Naive thymus-derived CD8-positive, alpha-beta T cell (primary cell): ENCODE results near the gene TEX261. TPM values are rescaled to one million over a fixed set of nuclear protein-coding genes. Genes with fewer than 3 reads are reported as not detected.

ENCODE experiments used
- ATAC-seq, 2 donors: fragments of 150-1000 bp; cut with Tn5 transposase in 1 of 2; sonication (Bioruptor Pico), chemical (Tn5 transposase) in 1 of 2; 1 replicate in 1 of 2; 2 replicates in 1 of 2; pipeline ENCODE4 v1.10.0; 2021; ENCODE audit warnings: mild to moderate bottlenecking in 2 of 2, moderate library complexity in 2 of 2
- POLR2A ChIA-PET: fragments of 350-600 bp; sonication (Branson Sonifier 250); formaldehyde crosslinking; loops from one replicate; lab custom pipeline; 2021; ENCODE audit warnings: antibody characterized with exemption; lab: Charles Lee
- DNase-seq, 10 donors: peaks; one replicate each; pipeline versions ENCODE4 v3.0.0 to v3.0.0-alpha.2; 2020 to 2022
- H3K27ac Mint-ChIP-seq, 10 donors: one replicate each; pipeline ENCODE4 v1.8.0; 2020 to 2022; ENCODE audit warnings: mild to moderate bottlenecking in 10 of 10, mixed read lengths in 10 of 10, moderate library complexity in 4 of 10, inconsistent platforms in 1 of 10
- H3K27me3 Mint-ChIP-seq, 5 donors: one replicate each; pipeline ENCODE4 v1.8.0; 2021 to 2022; ENCODE audit warnings: mixed read lengths in 5 of 5
- H3K36me3 Mint-ChIP-seq, 3 donors: one replicate each; pipeline ENCODE4 v1.8.0; 2020 to 2022; ENCODE audit warnings: mixed read lengths in 3 of 3, mild to moderate bottlenecking in 2 of 3, inconsistent platforms in 1 of 3
- H3K4me1 Mint-ChIP-seq, 4 donors: one replicate each; pipeline ENCODE4 v1.8.0; 2021 to 2022; ENCODE audit warnings: mixed read lengths in 4 of 4
- H3K4me3 Mint-ChIP-seq, 10 donors: one replicate each; pipeline ENCODE4 v1.8.0; 2020 to 2022; ENCODE audit warnings: mild to moderate bottlenecking in 10 of 10, mixed read lengths in 10 of 10, moderate library complexity in 6 of 10, inconsistent platforms in 1 of 10
- H3K9me3 Mint-ChIP-seq, 9 donors: one replicate each; pipeline ENCODE4 v1.8.0; 2020 to 2022; ENCODE audit warnings: mixed read lengths in 9 of 9, mild to moderate bottlenecking in 3 of 9, inconsistent platforms in 1 of 9, moderate library complexity in 1 of 9
- polyA plus RNA-seq, 3 donors: library from polyadenylated mRNA; unstranded; fragments of 300-500 nt; fragmentation: Illumina TruSeq; gene quantifications; one replicate each; pipeline ENCODE4 v1.2.3, GENCODE V29; 2021
- total RNA-seq, 8 experiments: library from RNA in 2 of 8; stranded (reverse) in 2 of 8; gene quantifications; one replicate each; pipeline ENCODE4 v1.2.3 and lab custom pipeline; 2021 to 2026

TEX261 gene
- total and polyA plus RNA-seq, 5 experiments from 2014 or later = 33.7 to 63.1 (median 40.6) TPM

- H3K36me3 Mint-ChIP-seq = peaks cover 0 to 25% (median 4%) of the 10 kb centered on the region in 3 donors
- H3K4me1 Mint-ChIP-seq = peaks cover 20 to 39% (median 36%) of the 10 kb centered on the region in 4 donors
- ATAC-seq (peak; percentile 62 to 66), DNase-seq (peak; percentile 33 to 83 (median 58))
- H3K27ac Mint-ChIP-seq = peak overlapping the region in 9 of 10 donors; percentile 82 to 96 (median 90)
- no peaks in the 10 kb centered on the region for H3K9me3 Mint-ChIP-seq
- POLR2A ChIA-PET = no interaction called here
- peak overlapping the region; percentile 91 to 98 (median 94) for H3K4me3 Mint-ChIP-seq
- H3K27me3 Mint-ChIP-seq = no peaks in the 10 kb centered on the region
Observed at GRCh38 chr2:70995426-70995729, 705 bp upstream of the TEX261 start.

- Mint-ChIP-seq H3K27ac (peak overlapping the region; percentile 83 to 98 (median 94)), H3K4me1 (peaks cover 20 to 37% (median 36%) of the 10 kb centered on the region in 4 donors), H3K36me3 (peaks cover 0 to 36% (median 4%) of the 10 kb centered on the region in 3 donors), H3K27me3 (no peaks in the 10 kb centered on the region), H3K4me3 (peak overlapping the region; percentile 87 to 98 (median 96)), H3K9me3 (no peaks in the 10 kb centered on the region)
- peak in 2 of 10 donors; percentile 9 to 29 for DNase-seq
- ATAC-seq = peak; percentile 11 to 23
- POLR2A ChIA-PET = interaction anchor here (1.2 to 1.7 kb wide), 3 partner anchors 10 to 74 kb away, joined by 4 to 6 read pairs (median 4); partner anchors contain the start of gene NAGK
Observed at GRCh38 chr2:70994009-70994698, 519 bp downstream of the TEX261 start.

- Mint-ChIP-seq H3K4me3 (peak overlapping the region; percentile 87 to 98 (median 96)), H3K4me1 (peaks cover 20 to 37% (median 36%) of the 10 kb centered on the region in 4 donors), H3K36me3 (peaks cover 0 to 46% (median 6%) of the 10 kb centered on the region in 3 donors), H3K27me3 (no peaks in the 10 kb centered on the region), H3K9me3 (no peaks in the 10 kb centered on the region), H3K27ac (peak overlapping the region; percentile 83 to 98 (median 94))
- POLR2A ChIA-PET = interaction anchor here (1.2 to 1.7 kb wide), 3 partner anchors 9 to 75 kb away, joined by 4 to 6 read pairs (median 4); partner anchors contain the start of gene NAGK
- ATAC-seq = no peak
- DNase-seq = no peak
Observed at GRCh38 chr2:70992945-70993853, 1.5 kb downstream of the TEX261 start.

GRCh38 chr2:70991742-70992141, 2.9 kb downstream of the TEX261 start:
- ATAC-seq = no peak
- no peaks in the 10 kb centered on the region for H3K9me3 Mint-ChIP-seq
- H3K27me3 Mint-ChIP-seq = no peaks in the 10 kb centered on the region
- peak overlapping the region in 5 of 10 donors; percentile 49 to 70 (median 58) for H3K27ac Mint-ChIP-seq
- H3K36me3 Mint-ChIP-seq = peaks cover 0 to 59% (median 6%) of the 10 kb centered on the region in 3 donors
- POLR2A ChIA-PET = interaction anchor here (0.7 kb wide), 1 partner anchor 138 kb away, joined by 3 read pairs; the partner anchor contains the start of gene MCEE
- DNase-seq = no peak
- H3K4me1 Mint-ChIP-seq = peaks cover 20 to 38% (median 36%) of the 10 kb centered on the region in 4 donors
- H3K4me3 Mint-ChIP-seq = peak overlapping the region in 7 of 10 donors; percentile 8 to 71 (median 26)

GRCh38 chr2:70991142-70991541, 3.5 kb downstream of the TEX261 start:
- Mint-ChIP-seq H3K4me1 (peaks cover 20 to 40% (median 36%) of the 10 kb centered on the region in 4 donors), H3K27ac (peak overlapping the region in 3 of 10 donors; percentile 56 to 69 (median 57)), H3K9me3 (no peaks in the 10 kb centered on the region), H3K4me3 (peak overlapping the region in 2 of 10 donors; percentile 14 to 33), H3K27me3 (no peaks in the 10 kb centered on the region), H3K36me3 (peaks cover 0 to 64% (median 6%) of the 10 kb centered on the region in 3 donors)
- POLR2A ChIA-PET = no interaction called here
- ATAC-seq (no peak), DNase-seq (no peak)

GRCh38 chr2:70990216-70990615, 4.5 kb downstream of the TEX261 start:
- no peaks in the 10 kb centered on the region for H3K27me3 Mint-ChIP-seq
- H3K9me3 Mint-ChIP-seq = no peaks in the 10 kb centered on the region
- ATAC-seq (no peak), DNase-seq (no peak)
- H3K4me1 Mint-ChIP-seq = peaks cover 20 to 40% (median 36%) of the 10 kb centered on the region in 4 donors
- peak overlapping the region in 4 of 10 donors; percentile 25 to 44 (median 26) for H3K27ac Mint-ChIP-seq
- POLR2A ChIA-PET = interaction anchor here (0.9 kb wide), 1 partner anchor 10 kb away, joined by 3 read pairs; no protein-coding TSS in a partner anchor
- H3K36me3 Mint-ChIP-seq = peaks cover 0 to 69% (median 6%) of the 10 kb centered on the region in 3 donors
- H3K4me3 Mint-ChIP-seq = no peak overlapping the region

GRCh38 chr2:70988726-70989648, 5.7 kb downstream of the TEX261 start:
- H3K4me1 Mint-ChIP-seq = peaks cover 23 to 46% (median 41%) of the 10 kb centered on the region in 4 donors
- H3K9me3 Mint-ChIP-seq = no peaks in the 10 kb centered on the region
- H3K27me3 Mint-ChIP-seq = no peaks in the 10 kb centered on the region
- POLR2A ChIA-PET = interaction anchor here (0.9 kb wide), 1 partner anchor 11 kb away, joined by 3 read pairs; no protein-coding TSS in a partner anchor
- no peak overlapping the region for H3K4me3 Mint-ChIP-seq
- peak overlapping the region in 2 of 10 donors; percentile 59 to 78 for H3K27ac Mint-ChIP-seq
- ATAC-seq = no peak
- no peak for DNase-seq
- peaks cover 0 to 71% (median 6%) of the 10 kb centered on the region in 3 donors for H3K36me3 Mint-ChIP-seq

- Mint-ChIP-seq H3K9me3 (no peaks in the 10 kb centered on the region), H3K27me3 (no peaks in the 10 kb centered on the region), H3K27ac (peak overlapping the region in 1 of 10 donors; percentile 59), H3K36me3 (peaks cover 0 to 68% (median 6%) of the 10 kb centered on the region in 3 donors), H3K4me1 (peaks cover 16 to 40% (median 33%) of the 10 kb centered on the region in 4 donors), H3K4me3 (no peak overlapping the region)
- no peak for DNase-seq
- ATAC-seq = no peak
- POLR2A ChIA-PET = no interaction called here
Observed at GRCh38 chr2:70988151-70988550, 6.5 kb downstream of the TEX261 start.

- Mint-ChIP-seq H3K9me3 (no peaks in the 10 kb centered on the region), H3K27me3 (no peaks in the 10 kb centered on the region), H3K27ac (no peak overlapping the region), H3K36me3 (peaks cover 0 to 65% (median 6%) of the 10 kb centered on the region in 3 donors), H3K4me1 (peaks cover 13 to 34% (median 27%) of the 10 kb centered on the region in 4 donors), H3K4me3 (no peak overlapping the region)
- no peak for DNase-seq
- ATAC-seq = no peak
- POLR2A ChIA-PET = no interaction called here
Observed at GRCh38 chr2:70987386-70987785, 7.3 kb downstream of the TEX261 start.

- Mint-ChIP-seq H3K27me3 (no peaks in the 10 kb centered on the region), H3K36me3 (peaks cover 0 to 58% (median 5%) of the 10 kb centered on the region in 3 donors), H3K4me1 (peaks cover 12 to 28% (median 22%) of the 10 kb centered on the region in 4 donors), H3K9me3 (no peaks in the 10 kb centered on the region), H3K27ac (peak overlapping the region in 5 of 10 donors; percentile 15 to 65 (median 41)), H3K4me3 (no peak overlapping the region)
- no peak for ATAC-seq
- no peak for DNase-seq
- POLR2A ChIA-PET = no interaction called here
Observed at GRCh38 chr2:70986499-70987189, 8.0 kb downstream of the TEX261 start.

- ATAC-seq (no peak), DNase-seq (no peak)
- H3K36me3 Mint-ChIP-seq = peaks cover 0 to 51% (median 2%) of the 10 kb centered on the region in 3 donors
- no peak overlapping the region for H3K4me3 Mint-ChIP-seq
- no peaks in the 10 kb centered on the region for H3K9me3 Mint-ChIP-seq
- peak overlapping the region in 7 of 10 donors; percentile 15 to 68 (median 36) for H3K27ac Mint-ChIP-seq
- no peaks in the 10 kb centered on the region for H3K27me3 Mint-ChIP-seq
- POLR2A ChIA-PET = no interaction called here
- H3K4me1 Mint-ChIP-seq = peaks cover 9 to 25% (median 16%) of the 10 kb centered on the region in 4 donors
Observed at GRCh38 chr2:70985956-70986355, 8.7 kb downstream of the TEX261 start.
